ENCODE results near the gene SMG6.
"Not testable (repeated sequence)": the region's sequence is repeated elsewhere in the genome, so short reads cannot be mapped to it uniquely, and the experiment has no call there.

Gene SMG6

DNA sequence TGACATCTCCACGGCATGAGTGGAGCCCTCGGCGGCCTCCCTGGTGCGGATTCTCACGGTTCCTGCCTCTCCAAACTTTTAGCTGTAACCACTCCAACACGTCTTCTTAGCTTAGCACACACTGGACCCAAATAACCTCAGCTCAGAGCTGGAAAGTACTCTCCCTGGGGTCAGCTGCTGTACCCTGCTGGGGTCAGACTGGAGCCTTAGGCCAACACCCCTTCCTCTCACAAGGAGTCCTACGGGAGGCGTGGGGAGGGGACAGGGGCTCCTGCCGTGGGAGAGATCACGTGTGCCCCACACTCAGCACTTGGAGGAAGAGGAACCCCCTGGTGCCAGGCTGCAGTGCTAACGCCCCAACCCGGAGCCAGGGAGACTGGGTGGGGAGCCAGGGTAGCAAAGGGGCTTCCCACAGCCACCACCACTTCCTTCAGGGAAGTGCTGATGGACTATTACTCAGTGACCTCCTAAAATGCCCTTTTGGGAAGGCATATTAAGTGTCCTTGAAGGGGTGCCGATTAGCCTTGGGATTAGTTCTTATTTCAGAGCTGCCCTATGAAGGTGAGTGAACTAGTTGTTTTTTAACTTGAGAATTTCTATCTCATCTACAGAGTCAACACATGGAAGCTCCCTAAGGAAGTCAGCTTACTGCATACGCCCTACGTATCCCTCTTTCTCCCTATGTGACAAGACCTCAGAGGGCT is 124.6 kb downstream of the SMG6 start:
- no peak for DNase-seq (ENCODE audit: low read depth)

GRCh38 chr17:2177235-2177811 is 126.3 kb downstream of the SMG6 start:
- no peak for DNase-seq (ENCODE audit: low read depth)

GRCh38 chr17:2176499-2177169 is 127.0 kb downstream of the SMG6 start:
- DNase-seq (ENCODE audit: low read depth): no peak

DNA sequence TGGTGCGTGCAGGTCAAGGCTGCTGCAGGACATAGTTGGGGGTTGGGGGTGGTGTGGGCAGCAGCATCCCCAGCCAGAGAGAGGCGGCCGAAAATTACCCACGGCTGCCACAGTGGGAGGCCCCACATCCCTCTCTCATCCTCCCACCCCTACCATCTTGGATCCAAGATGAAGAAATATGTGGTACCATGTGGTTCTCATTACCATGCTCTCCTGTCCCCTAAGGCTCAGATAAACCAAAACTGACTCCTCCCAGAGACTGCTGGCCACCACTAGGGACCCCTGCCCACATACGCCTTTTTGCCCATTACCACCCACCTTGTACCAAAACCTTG is 128.3 kb downstream of the SMG6 start:
- no peak for DNase-seq (ENCODE audit: low read depth)

DNA sequence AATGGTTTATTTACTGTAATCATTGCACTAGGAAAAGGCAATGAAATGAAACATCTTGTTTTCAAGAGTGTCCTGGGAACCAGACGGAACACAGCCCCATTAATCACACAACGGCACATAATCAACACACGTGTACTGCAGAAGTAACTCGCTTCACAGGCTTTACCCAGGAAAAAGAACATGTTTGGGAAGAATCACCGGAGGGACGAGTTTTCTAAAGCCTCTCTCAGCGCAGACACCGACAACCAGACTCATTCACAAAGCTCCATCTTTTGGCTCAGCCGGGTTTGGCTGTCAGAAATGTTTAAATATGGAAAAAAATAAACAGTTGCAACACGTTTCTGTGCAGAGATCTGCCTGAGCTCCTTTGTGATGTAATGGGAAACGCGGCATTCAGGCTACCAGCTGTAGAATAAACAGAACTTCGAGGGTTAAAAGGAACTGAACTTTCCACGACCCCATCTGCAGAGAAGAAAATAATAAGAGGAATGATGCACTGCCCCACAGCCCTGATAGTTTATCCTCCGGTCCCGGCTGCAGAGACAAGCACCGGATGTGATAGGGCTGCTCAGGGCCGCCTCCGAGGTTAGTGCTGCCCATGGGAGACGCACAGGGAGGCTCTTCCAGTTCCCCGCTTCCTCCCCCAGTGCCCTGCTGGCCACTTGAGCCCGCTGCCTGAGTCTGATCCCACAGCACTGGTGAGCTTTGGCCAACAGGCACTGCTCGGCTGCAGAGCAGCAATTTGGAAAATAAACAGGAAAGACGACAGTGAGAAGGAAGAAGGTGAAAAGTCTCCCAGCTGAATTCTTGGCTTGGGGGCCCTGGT is 128.9 kb downstream of the SMG6 start:
- no peak for DNase-seq (ENCODE audit: low read depth)

- DNase-seq (ENCODE audit: low read depth): no peak
Observed at GRCh38 chr17:2174014-2174413, 129.6 kb downstream of the SMG6 start.

- DNase-seq (ENCODE audit: low read depth): no peak
Observed at GRCh38 chr17:2172999-2173398, 130.6 kb downstream of the SMG6 start.

- DNase-seq (ENCODE audit: low read depth): no peak
Observed at GRCh38 chr17:2172077-2172851, 131.3 kb downstream of the SMG6 start.

DNA sequence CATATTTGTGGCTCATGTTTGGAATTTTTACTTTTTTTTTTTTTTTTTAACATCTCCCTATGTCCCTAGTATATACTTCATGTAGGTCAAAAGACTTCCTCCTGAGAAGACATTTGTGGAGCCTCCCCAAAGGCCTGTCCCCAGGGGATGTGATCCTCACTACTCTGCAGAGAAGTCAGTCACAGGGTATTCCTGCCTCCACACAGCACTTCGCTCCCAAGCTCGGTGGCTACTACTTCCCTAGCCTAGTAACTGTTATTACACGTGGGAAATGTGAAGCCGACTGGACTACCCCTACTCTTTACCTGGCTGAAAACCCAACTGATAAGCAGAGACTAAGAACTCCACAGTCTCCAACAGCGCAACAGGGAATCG is 131.9 kb downstream of the SMG6 start:
- no peak for DNase-seq (ENCODE audit: low read depth)

GRCh38 chr17:2170023-2170422 is 133.6 kb downstream of the SMG6 start:
- no peak for DNase-seq (ENCODE audit: low read depth)

- not testable (repeated sequence) for DNase-seq (ENCODE audit: low read depth)
Observed at GRCh38 chr17:2165723-2166122, 137.9 kb downstream of the SMG6 start.

GRCh38 chr17:2158396-2158780 is 145.2 kb downstream of the SMG6 start:
- DNase-seq (ENCODE audit: low read depth): no peak

GRCh38 chr17:2157675-2158395 is 145.8 kb downstream of the SMG6 start:
- DNase-seq (ENCODE audit: low read depth): no peak

DNA sequence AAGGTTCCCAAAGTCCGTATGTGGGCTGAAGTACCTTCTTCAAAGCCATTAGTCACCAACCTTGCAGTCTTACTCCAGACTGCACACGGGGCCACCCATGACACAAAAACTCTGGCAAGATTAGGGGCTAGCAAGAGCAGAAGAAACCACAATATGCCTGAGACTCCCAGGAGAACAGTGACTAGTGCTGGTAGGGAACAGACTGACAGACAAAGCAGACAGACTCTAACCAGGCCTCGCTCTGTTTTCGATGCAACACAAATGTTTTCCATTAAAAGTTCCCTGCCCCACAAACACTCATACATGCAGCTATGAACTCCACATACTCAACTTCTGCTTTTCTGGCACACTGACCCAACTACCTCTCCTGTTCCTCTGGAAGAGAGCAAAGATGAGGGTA is 146.5 kb downstream of the SMG6 start:
- no peak for DNase-seq (ENCODE audit: low read depth)

GRCh38 chr17:2156666-2157065 is 146.9 kb downstream of the SMG6 start:
- DNase-seq (ENCODE audit: low read depth): no peak

GRCh38 chr17:2155573-2155972 is 148.0 kb downstream of the SMG6 start:
- DNase-seq (ENCODE audit: low read depth): no peak

DNA sequence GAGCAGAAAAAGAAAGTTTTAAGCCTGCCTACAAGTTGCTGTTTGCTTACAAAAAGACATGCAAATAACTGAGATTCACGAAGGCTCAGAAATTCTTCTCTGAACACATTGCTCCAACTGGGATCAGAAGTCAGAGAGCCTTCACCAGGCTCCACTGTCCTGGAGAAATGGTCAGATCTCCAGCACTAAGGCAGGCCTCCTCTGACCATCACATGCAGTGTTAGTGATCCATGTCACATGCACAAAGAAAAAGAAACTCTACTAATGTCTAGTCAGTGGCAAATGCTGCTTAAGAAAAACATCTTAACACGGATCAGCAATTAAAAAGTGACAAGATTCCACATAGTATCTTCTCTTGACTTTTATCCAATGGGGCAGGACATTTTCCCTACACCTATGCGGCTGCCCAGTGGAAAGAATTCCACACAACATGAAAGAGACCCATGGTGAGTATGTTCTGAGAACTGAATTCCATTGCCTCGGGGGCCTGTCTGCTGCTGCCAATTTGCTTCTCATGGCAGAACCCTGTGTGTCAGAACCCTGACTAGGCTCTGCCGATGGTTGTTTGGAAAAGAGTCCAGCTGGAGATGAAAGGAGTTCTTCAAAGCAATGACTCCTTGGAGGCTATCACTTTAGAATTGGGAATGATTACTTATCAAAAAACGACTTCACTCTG is 152.1 kb downstream of the SMG6 start:
- DNase-seq (ENCODE audit: low read depth): no peak

DNA sequence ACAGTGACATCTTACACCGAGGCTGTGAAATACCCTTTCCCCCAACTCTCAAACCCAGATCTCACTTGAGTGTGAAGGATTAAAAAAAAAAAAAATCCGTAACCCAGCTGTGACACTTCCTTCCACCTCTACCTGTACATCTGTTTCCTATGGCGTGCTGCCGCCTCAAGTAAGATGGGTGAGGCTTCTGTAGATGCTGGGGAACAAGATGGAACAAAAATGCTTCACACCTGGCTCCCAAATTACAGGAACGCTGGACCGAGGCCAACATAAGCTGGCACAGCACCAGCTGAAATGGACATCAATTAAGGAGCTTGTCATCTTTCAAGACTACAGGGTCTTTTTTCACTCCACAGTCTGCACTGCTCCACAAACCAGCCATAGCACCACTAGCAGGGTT is 152.8 kb downstream of the SMG6 start:
- DNase-seq (ENCODE audit: low read depth): no peak

DNA sequence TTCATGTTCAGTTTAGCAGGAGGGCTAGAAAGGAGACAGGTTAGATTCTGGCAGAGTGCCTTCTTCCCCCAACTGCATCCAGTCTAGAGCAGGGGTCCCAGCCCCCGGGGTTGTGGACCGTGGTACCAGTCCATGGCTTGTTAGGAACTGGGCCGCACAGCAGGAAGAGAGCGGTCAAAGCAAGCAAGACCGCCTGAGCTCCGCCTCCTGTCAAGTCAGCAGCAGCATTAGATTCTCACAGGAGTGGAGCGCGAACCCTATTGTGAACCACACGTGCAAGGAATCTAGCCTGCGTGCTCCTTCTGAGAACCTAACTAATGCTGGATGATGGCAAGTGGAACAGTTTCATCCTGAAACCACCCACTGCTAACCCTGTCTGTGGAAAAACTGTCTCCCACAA is 153.7 kb downstream of the SMG6 start:
- DNase-seq (ENCODE audit: low read depth): no peak

- no peak for DNase-seq (ENCODE audit: low read depth)
Observed at GRCh38 chr17:2146132-2146871, 157.3 kb downstream of the SMG6 start.

Data from T follicular helper cell (primary cell).